Transverse colon (tissue), 3 donors: ENCODE measurements around the gene CD226.

ENCODE experiments used
- CTCF ChIP-seq, 5 experiments: fragments of 200-600 bp in 3 of 5; fragments of 450-650 bp in 2 of 5; sonication (generic) in 3 of 5; IDR thresholded peaks; 1 replicate in 2 of 5; 2 replicates in 3 of 5; pipeline ENCODE4 v1.5.1; 2016 to 2017; ENCODE audit warnings: antibody characterized with exemption in 5 of 5, inconsistent platforms in 3 of 5, mild to moderate bottlenecking in 2 of 5, moderate library complexity in 1 of 5
- POLR2A ChIP-seq: fragments of 450-650 bp; IDR thresholded peaks from one replicate; pipeline ENCODE4 v1.6.1; 2016; ENCODE audit warnings: antibody characterized with exemption, mild to moderate bottlenecking, moderate library complexity

DNA sequence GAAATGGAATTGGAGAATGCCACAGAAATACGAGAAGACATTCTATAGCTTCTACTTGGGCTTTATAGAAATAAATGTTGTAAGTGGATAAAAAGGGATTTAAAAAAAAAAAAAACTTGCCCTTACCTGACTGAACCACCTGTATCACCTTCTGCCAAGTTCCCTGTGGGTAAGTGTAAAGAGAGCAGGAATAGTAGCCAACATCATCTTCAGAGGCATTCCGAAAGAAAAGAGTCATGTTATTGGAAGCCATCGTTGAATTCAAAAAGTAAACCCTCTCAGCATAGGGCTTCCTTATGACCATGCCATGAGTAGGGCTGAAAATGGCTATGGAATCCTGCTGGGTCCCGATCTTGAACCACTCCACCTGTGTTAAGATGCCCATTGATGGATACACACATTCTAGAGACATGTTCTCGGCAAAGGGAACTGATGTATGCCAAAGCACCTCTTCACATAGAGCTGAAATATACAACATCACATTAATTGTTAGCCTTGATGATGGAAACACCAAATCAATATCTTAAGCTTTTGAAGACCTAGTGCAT is 991 bp downstream of the CD226 start:
- TF ChIP-seq CTCF (IDR thresholded peaks at IDR 0.05) (no peak), POLR2A (no peak)
